Sigmoid colon (tissue), 7 donors: ENCODE measurements around the gene SNRPD2. TPM values are rescaled to one million over a fixed set of nuclear protein-coding genes. Genes with fewer than 3 reads are reported as not detected.

ENCODE experiments used
- DNase-seq: peaks from one replicate; pipeline ENCODE4 v3.0.0-alpha.2; 2019
- H3K27ac ChIP-seq, 4 donors: fragments of 200-600 bp; sonication (generic); one replicate each; pipeline ENCODE4 v1.5.1; 2016 to 2019; ENCODE audit warnings: mild to moderate bottlenecking in 1 of 4
- H3K27me3 ChIP-seq, 3 donors: fragments of 200-600 bp; sonication (generic); one replicate each; pipeline ENCODE4 v1.5.1; 2019; ENCODE audit warnings: mild to moderate bottlenecking in 1 of 3
- H3K36me3 ChIP-seq, 4 donors: fragments of 200-600 bp; sonication (generic); one replicate each; pipeline ENCODE4 v1.5.1; 2016 to 2019
- H3K4me1 ChIP-seq, 4 donors: fragments of 200-600 bp; sonication (generic); one replicate each; pipeline ENCODE4 v1.5.1; 2017 to 2019
- H3K4me3 ChIP-seq, 4 donors: fragments of 200-600 bp; sonication (generic); one replicate each; pipeline ENCODE4 v1.5.1; 2017 to 2019; ENCODE audit warnings: mild to moderate bottlenecking in 2 of 4, moderate library complexity in 1 of 4
- H3K9me3 ChIP-seq, 4 donors: fragments of 200-600 bp in 3 of 4; sonication (generic) in 3 of 4; one replicate each; pipeline versions ENCODE4 v1.5.1 to v1.6.1; 2013 to 2019
- EP300 ChIP-seq, 4 donors: sonication (generic); formaldehyde crosslinking; IDR thresholded peaks; one replicate each; pipeline ENCODE4 v1.6.1; 2017; ENCODE audit warnings: antibody characterized with exemption in 4 of 4
- POLR2A ChIP-seq, 2 donors: fragments of 450-650 bp; IDR thresholded peaks; one replicate each; pipeline ENCODE4 v1.6.1; 2016; ENCODE audit warnings: antibody characterized with exemption in 2 of 2, mild to moderate bottlenecking in 2 of 2, moderate library complexity in 2 of 2
- POLR2AphosphoS5 ChIP-seq, 4 donors: sonication (generic); formaldehyde crosslinking; IDR thresholded peaks; one replicate each; pipeline ENCODE4 v1.6.1; 2017; ENCODE audit warnings: antibody characterized with exemption in 4 of 4
- WGBS, 2 donors: extraction: QIAGEN DNeasy Blood & Tissue Kit; methylation state at CpG; one replicate each; pipeline ENCODE4 v1.1.7; 2013; 5-methylcytosine and 5-hydroxymethylcytosine counted together
- intact Hi-C: fragments of 100-400 bp; cut with DNase I; formaldehyde crosslinking; loops from one replicate; pipeline ENCODE4 v1.15.1; 2023
- polyA plus RNA-seq, 3 donors: library from polyadenylated mRNA; stranded (reverse); fragments of 200-250 nt; gene quantifications; one replicate each; pipeline ENCODE4 v1.2.3, GENCODE V29; 2013
- small RNA-seq, 3 donors: library from RNA; depleted of rRNA; stranded (forward); fragments of <200 nt; gene quantifications; one replicate each; pipeline ENCODE3, GENCODE V24; 2016
- total RNA-seq, 4 donors: library from RNA; depleted of rRNA; stranded (reverse); fragments of >200 nt; gene quantifications; one replicate each; pipeline ENCODE4 v1.1.0, GENCODE V29; 2016
- TF ChIP-seq, protein P1 (sequence below), 4 experiments: fragments of 450-650 bp in 3 of 4; fragments of 200-600 bp in 1 of 4; IDR thresholded peaks; one replicate each; pipeline ENCODE4 v1.5.1; 2016 to 2019; ENCODE audit warnings: antibody characterized with exemption in 4 of 4, mild to moderate bottlenecking in 3 of 4, moderate library complexity in 2 of 4
- donor health status: healthy with polysubstance abuse.
- donor health status: Bipolar disorder and iron deficiency.
- donor health status: healthy.

Gene SNRPD2
- total and polyA plus RNA-seq, 7 donors, result 145 to 423 (median 261) TPM

DNA sequence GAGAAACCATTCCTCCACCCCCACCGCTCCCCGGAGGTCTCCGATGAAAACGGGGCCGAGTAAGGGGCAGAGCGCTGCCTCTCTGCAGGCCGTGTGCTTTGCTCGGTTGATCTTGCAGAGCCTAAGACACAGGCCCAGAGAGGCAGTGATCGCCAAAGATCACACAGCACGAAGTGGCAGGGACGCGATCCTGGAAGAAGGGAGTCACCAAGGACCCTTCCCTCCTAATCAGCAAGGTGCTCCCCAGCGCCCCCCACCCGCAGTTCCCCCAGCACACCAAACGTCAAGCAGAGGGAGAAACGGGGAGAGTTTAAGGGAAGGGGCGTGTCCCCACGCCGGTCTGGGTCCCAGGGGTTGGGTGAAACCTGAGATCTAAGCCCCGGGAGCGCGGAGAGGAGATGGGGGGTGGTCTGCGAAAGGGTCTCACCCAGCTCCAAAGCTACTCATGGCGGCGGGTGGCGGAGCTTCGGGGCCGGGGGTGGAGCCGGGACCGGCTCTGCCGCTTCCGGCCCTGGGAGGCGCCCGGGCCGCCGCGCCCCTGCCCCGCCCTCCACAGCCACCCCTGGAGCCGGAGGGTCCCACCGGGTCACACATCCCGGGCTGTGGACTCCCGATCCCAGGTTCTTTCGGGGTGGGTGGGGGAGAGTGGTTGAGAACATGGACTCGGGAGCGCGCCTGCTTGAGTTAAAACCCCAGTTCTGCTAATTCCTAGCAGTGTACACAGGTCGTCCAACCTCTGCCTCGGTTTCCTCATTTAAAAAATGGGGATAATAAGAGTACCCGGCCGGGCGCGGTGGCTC, 52.6 kb downstream of the SNRPD2 start, which contains the start of gene EML2:
TSS of gene EML2 (minus strand) at position 468 of the 800 bp plus-strand sequence. CDS start at position 447, 21 bp downstream.
- H3K4me3 ChIP-seq, result peak within 1 kb of the TSS; percentile 55 to 71 (median 60)
- H3K27me3 ChIP-seq, result peaks cover 6 to 11% (median 7%) of the 10 kb centered on the region in 3 donors
- peak within 1 kb of the TSS in 1 of 4 donors; percentile 30 for H3K27ac ChIP-seq
- no peaks in the 10 kb centered on the region for H3K36me3 ChIP-seq
- H3K9me3 ChIP-seq, result no peaks in the 10 kb centered on the region
- DNase-seq, result no peak
- H3K4me1 ChIP-seq, result peaks cover 0 to 46% (median 30%) of the 10 kb centered on the region in 4 donors
- 1 to 3% methylated on average over 52 of the region's 52 CpGs for WGBS, 2 donors
- TF ChIP-seq, protein P1, sequence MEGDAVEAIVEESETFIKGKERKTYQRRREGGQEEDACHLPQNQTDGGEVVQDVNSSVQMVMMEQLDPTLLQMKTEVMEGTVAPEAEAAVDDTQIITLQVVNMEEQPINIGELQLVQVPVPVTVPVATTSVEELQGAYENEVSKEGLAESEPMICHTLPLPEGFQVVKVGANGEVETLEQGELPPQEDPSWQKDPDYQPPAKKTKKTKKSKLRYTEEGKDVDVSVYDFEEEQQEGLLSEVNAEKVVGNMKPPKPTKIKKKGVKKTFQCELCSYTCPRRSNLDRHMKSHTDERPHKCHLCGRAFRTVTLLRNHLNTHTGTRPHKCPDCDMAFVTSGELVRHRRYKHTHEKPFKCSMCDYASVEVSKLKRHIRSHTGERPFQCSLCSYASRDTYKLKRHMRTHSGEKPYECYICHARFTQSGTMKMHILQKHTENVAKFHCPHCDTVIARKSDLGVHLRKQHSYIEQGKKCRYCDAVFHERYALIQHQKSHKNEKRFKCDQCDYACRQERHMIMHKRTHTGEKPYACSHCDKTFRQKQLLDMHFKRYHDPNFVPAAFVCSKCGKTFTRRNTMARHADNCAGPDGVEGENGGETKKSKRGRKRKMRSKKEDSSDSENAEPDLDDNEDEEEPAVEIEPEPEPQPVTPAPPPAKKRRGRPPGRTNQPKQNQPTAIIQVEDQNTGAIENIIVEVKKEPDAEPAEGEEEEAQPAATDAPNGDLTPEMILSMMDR (IDR thresholded peaks at IDR 0.05), result no peak
- TF ChIP-seq POLR2A (IDR thresholded peaks at IDR 0.05) (no peak), POLR2AphosphoS5 (IDR thresholded peaks at IDR 0.05) (no peak), EP300 (IDR thresholded peaks at IDR 0.05) (no peak)
- intact Hi-C loops, result no loop called here

DNA sequence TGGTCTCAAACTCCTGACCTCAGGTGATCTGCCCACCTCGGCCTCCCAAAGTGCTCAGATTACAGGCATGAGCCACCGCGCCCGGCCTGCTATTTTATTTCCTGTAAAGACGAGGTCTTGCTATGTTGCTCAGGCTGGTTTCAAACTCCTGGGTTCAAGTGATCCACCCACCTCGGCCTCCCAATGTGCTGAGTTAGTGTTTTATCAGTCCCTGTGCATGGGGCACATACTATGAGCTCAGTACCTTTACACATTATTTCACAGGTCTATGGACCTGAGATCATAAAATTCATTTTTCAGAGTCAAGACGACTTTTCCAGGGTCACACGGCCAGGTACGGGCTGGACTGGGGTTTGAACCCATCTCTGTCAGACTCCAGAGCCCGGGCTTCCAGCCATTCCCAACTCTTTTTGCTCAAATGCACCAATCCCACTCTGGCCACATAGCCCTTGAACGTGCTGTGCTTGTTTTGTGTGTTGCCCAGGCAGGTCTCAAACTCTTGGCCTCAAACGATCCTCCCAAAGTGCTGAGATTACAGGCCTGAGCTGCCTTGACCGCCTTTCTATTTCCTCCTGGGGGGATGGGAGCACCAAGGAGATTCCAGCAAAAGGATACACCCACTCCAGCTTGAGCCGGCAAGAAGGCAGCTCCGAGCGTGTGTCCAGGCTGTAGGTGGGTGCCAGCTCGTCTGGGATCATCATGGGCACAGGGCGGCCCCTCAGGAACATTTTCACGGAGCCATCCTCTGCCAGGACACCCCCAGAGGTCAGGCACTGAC, 53.7 kb downstream of the SNRPD2 start:
- no peaks in the 10 kb centered on the region for H3K9me3 ChIP-seq
- no peak for DNase-seq
- TF ChIP-seq, protein P1 (IDR thresholded peaks at IDR 0.05), result no peak
- no peak for TF ChIP-seq EP300 (IDR thresholded peaks at IDR 0.05)
- TF ChIP-seq POLR2A (IDR thresholded peaks at IDR 0.05), result no peak
- no peak for TF ChIP-seq POLR2AphosphoS5 (IDR thresholded peaks at IDR 0.05)
- peaks cover 0 to 40% (median 28%) of the 10 kb centered on the region in 4 donors for H3K4me1 ChIP-seq
- H3K36me3 ChIP-seq, result no peaks in the 10 kb centered on the region
- peaks cover 0 to under 1% (median 0%) of the 10 kb centered on the region in 3 donors for H3K27me3 ChIP-seq
- intact Hi-C loops, result no loop called here
- peak overlapping the region in 1 of 4 donors; percentile 30 for H3K27ac ChIP-seq
- 45 to 76% methylated on average over 19 of the region's 19 CpGs for WGBS, 2 donors
- peak overlapping the region in 3 of 4 donors; percentile 55 to 71 (median 57) for H3K4me3 ChIP-seq

Small RNAs within 50 kb of the gene (small RNA-seq; reads per million reads assigned to genes)
- gene MIR642A (0 reads per million in 3 donors), gene RN7SL836P (0.07 to 0.24 (median 0.11) reads per million in 3 donors)

Other genes starting within 250 kb of the SNRPD2 start
- gene FOSB, start 224.0 kb downstream of the SNRPD2 start, total RNA-seq, result 10 to 100 TPM in 3 of 4 donors, 1 to 10 TPM in 1; 1.1 to 28.1 (median 23.1) TPM
- gene FOSB, start 224.0 kb downstream of the SNRPD2 start, polyA plus RNA-seq, result 10 to 100 TPM in 1 of 3 donors, 1 to 10 TPM in 2; 3.7 to 11.0 (median 5.4) TPM
- 10 to 100 TPM; 15.0 to 23.5 (median 19.2) TPM for gene RTN2, start 194.9 kb downstream of the SNRPD2 start, total RNA-seq
- 10 to 100 TPM in 2 of 3 donors, 1 to 10 TPM in 1; 9.5 to 15.0 (median 12.0) TPM for gene RTN2, start 194.9 kb downstream of the SNRPD2 start, polyA plus RNA-seq
- 1 to 10 TPM; 1.2 to 2.5 (median 2.2) TPM for gene PPM1N, start 193.5 kb downstream of the SNRPD2 start, total RNA-seq
- 1 to 10 TPM; 3.0 to 4.2 (median 3.5) TPM for gene PPM1N, start 193.5 kb downstream of the SNRPD2 start, polyA plus RNA-seq
- 100 to 1,000 TPM; 101 to 205 (median 128) TPM for gene VASP, start 184.5 kb downstream of the SNRPD2 start, total RNA-seq
- 100 to 1,000 TPM; 160 to 223 (median 164) TPM for gene VASP, start 184.5 kb downstream of the SNRPD2 start, polyA plus RNA-seq
- 1 to 10 TPM; 5.4 to 9.9 (median 8.1) TPM for gene OPA3, start 107.2 kb downstream of the SNRPD2 start, total RNA-seq
- 10 to 100 TPM in 1 of 3 donors, 1 to 10 TPM in 2; 3.0 to 11.3 (median 4.4) TPM for gene OPA3, start 107.2 kb downstream of the SNRPD2 start, polyA plus RNA-seq
- gene GPR4, start 89.7 kb downstream of the SNRPD2 start, total RNA-seq, result 1 to 10 TPM in 1 of 4 donors, under 1 TPM in 3; 0.55 to 1.9 (median 0.85) TPM
- gene GPR4, start 89.7 kb downstream of the SNRPD2 start, polyA plus RNA-seq, result 1 to 10 TPM in 2 of 3 donors, under 1 TPM in 1; 0.46 to 1.8 (median 1.8) TPM
- gene EML2, start 52.6 kb downstream of the SNRPD2 start, total RNA-seq, result 10 to 100 TPM; 10.4 to 34.6 (median 14.7) TPM
- gene EML2, start 52.6 kb downstream of the SNRPD2 start, polyA plus RNA-seq, result 10 to 100 TPM; 40.2 to 75.6 (median 40.5) TPM
- gene GIPR, start 23.7 kb downstream of the SNRPD2 start, total RNA-seq, result not detected
- gene GIPR, start 23.7 kb downstream of the SNRPD2 start, polyA plus RNA-seq, result 10 to 100 TPM in 1 of 3 donors, 1 to 10 TPM in 1, under 1 TPM in 1; 0.69 to 11.8 (median 3.6) TPM
- 1 to 10 TPM; 2.1 to 4.7 (median 3.4) TPM for gene QPCTL, start 713 bp upstream of the SNRPD2 start, total RNA-seq
- gene QPCTL, start 713 bp upstream of the SNRPD2 start, polyA plus RNA-seq, result 1 to 10 TPM; 1.2 to 7.6 (median 1.6) TPM
- gene FBXO46, start 38.9 kb upstream of the SNRPD2 start, total RNA-seq, result 1 to 10 TPM; 7.1 to 9.7 (median 8.8) TPM
- gene FBXO46, start 38.9 kb upstream of the SNRPD2 start, polyA plus RNA-seq, result 10 to 100 TPM in 2 of 3 donors, 1 to 10 TPM in 1; 9.5 to 16.5 (median 10.8) TPM
- not detected for gene MEIOSIN, start 41.5 kb upstream of the SNRPD2 start, total RNA-seq
- gene MEIOSIN, start 41.5 kb upstream of the SNRPD2 start, polyA plus RNA-seq, result not detected
- gene SIX5, start 77.3 kb upstream of the SNRPD2 start, total RNA-seq, result 10 to 100 TPM; 16.8 to 20.7 (median 18.7) TPM
- 10 to 100 TPM in 1 of 3 donors, 1 to 10 TPM in 2; 4.2 to 11.6 (median 7.8) TPM for gene SIX5, start 77.3 kb upstream of the SNRPD2 start, polyA plus RNA-seq
- 100 to 1,000 TPM in 3 of 4 donors, 10 to 100 TPM in 1; 62.2 to 219 (median 168) TPM for gene DMPK, start 90.5 kb upstream of the SNRPD2 start, total RNA-seq
- gene DMPK, start 90.5 kb upstream of the SNRPD2 start, polyA plus RNA-seq, result 10 to 100 TPM in 1 of 3 donors, 1 to 10 TPM in 2; 7.2 to 43.0 (median 8.8) TPM
- gene DMWD, start 100.9 kb upstream of the SNRPD2 start, total RNA-seq, result 10 to 100 TPM; 21.1 to 59.5 (median 36.8) TPM
- 10 to 100 TPM; 13.2 to 30.4 (median 14.8) TPM for gene DMWD, start 100.9 kb upstream of the SNRPD2 start, polyA plus RNA-seq
- gene RSPH6A, start 123.4 kb upstream of the SNRPD2 start, total RNA-seq, result not detected
- under 1 TPM in 1 of 3 donors, not detected in 2; 0.12 TPM for gene RSPH6A, start 123.4 kb upstream of the SNRPD2 start, polyA plus RNA-seq
- 10 to 100 TPM; 18.2 to 31.3 (median 25.3) TPM for gene SYMPK, start 171.2 kb upstream of the SNRPD2 start, total RNA-seq
- 10 to 100 TPM; 26.4 to 84.4 (median 30.7) TPM for gene SYMPK, start 171.2 kb upstream of the SNRPD2 start, polyA plus RNA-seq
- under 1 TPM in 1 of 4 donors, not detected in 3; 0.49 TPM for gene FOXA3, start 172.4 kb upstream of the SNRPD2 start, total RNA-seq
- gene FOXA3, start 172.4 kb upstream of the SNRPD2 start, polyA plus RNA-seq, result 10 to 100 TPM; 28.1 to 72.8 (median 57.1) TPM
- 10 to 100 TPM; 18.0 to 25.5 (median 20.8) TPM for gene IRF2BP1, start 194.2 kb upstream of the SNRPD2 start, total RNA-seq
- gene IRF2BP1, start 194.2 kb upstream of the SNRPD2 start, polyA plus RNA-seq, result 10 to 100 TPM in 2 of 3 donors, 1 to 10 TPM in 1; 7.8 to 15.2 (median 11.3) TPM
- 1 to 10 TPM; 1.8 to 6.1 (median 3.0) TPM for gene MYPOP, start 210.7 kb upstream of the SNRPD2 start, total RNA-seq
- gene MYPOP, start 210.7 kb upstream of the SNRPD2 start, polyA plus RNA-seq, result 1 to 10 TPM; 6.2 to 8.3 (median 6.6) TPM
- not detected for gene NANOS2, start 222.8 kb upstream of the SNRPD2 start, total RNA-seq
- under 1 TPM in 2 of 3 donors, not detected in 1; 0.46 to 0.60 TPM for gene NANOS2, start 222.8 kb upstream of the SNRPD2 start, polyA plus RNA-seq